NT2/D1 (cell line): ENCODE data around the gene SLC27A6.

Experiments
- YY1 ChIP-seq: IDR thresholded peaks from 2 replicates; pipeline ENCODE4 v1.6.1; 2011; ENCODE audit not compliant: insufficient read length, insufficient read depth
- ZNF274 ChIP-seq: IDR thresholded peaks from 2 replicates; pipeline ENCODE4 v1.6.1; 2011; ENCODE audit warnings: mild to moderate bottlenecking, low read depth, low read length

- TF ChIP-seq YY1 (no peak), ZNF274 (no peak)
Observed at GRCh38 chr5:128966375-128966774, 1.1 kb downstream of the SLC27A6 start.
